ENCODE results near the gene GRIK1.

The GRIK1 gene

DNA sequence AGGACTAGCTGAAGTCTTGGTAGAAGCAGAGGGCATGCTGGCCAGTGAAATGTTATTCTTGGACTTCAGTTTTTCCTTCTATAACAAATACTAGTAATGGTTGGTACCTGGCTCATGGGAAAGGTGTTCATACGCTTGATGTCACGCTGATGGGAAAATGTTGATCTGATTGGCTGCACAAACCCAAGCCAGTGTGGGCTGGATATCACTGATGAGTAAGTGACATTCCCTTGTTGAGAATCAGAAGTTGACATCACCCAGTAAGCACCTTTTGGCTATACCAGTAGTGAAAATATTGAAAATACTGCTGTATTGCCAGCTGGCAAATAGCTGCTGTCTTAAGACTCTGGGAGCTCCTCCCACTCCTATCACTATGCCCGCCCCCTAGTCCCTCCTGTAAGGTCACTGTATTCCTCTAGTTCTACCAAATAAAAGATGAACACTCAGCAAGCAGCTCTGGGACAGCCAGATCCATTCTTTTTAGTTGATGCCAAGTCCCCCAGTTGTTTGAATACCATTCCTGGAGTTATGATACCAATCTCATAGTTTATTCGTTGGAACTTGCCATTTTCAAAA is 168.2 kb downstream of the GRIK1 start:
- no peak for DNase-seq

DNA sequence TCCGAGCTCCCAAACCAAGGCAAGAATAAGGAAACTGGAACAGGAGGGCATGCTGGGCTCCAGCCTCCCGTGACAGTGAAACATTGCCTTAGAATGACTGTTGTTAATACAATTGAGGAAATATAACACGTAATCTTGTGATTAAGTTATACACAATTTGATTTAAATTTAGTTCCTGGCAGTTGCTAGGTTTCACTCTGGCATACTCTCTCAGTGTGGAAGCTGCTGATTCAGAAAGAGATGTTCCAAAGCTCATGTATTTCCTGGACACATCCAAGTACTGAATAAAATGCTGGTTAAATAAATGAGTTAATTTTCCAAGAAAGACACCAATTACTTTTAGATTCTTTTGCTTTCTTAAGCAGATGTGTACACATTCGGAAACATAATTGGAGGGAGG is 176.1 kb downstream of the GRIK1 start:
- no peak for DNase-seq

DNA sequence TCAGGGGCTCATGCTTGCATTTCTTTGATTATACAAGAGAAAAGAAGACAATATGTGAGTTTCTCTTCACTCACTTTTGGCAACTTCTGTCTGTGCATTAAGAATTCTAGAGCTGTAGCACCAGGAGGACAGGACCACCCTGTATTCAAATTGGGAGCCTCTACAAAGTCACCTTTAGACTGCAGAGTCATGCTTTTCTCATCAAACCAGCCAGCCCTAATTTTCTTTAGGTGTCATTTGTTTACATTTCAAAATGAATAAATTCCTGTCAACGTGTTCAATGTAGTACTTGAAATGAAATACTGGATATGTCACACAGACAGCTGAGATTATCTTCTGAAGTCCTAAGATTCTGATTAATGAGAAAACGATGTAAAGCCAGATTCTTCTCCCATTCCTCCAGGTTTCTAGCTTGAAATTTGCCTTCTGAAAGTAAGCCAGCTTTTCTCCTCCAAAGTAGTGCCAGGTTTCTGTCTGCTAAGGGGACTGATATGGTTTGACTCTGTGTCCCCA is 177.2 kb downstream of the GRIK1 start:
- DNase-seq, result no peak

DNA sequence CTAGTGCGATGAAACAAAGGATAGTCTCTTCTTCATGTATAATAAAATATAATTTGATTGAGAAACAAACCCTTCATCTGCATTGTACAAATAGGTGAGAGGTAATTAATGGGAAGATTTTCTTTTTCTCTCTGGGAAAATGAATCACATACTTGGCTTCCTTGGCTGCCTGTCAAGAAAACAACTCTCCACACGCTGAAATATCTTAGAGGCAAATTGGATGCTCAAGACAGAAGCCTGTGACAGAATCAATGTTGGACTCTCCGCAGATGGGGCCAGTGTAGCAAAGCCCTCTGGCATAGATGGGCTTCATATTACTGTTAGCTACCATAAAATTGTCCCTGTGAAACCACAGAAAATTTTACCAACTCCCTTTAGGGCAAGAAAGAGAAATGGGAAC is 186.6 kb downstream of the GRIK1 start:
- DNase-seq, result no peak

DNA sequence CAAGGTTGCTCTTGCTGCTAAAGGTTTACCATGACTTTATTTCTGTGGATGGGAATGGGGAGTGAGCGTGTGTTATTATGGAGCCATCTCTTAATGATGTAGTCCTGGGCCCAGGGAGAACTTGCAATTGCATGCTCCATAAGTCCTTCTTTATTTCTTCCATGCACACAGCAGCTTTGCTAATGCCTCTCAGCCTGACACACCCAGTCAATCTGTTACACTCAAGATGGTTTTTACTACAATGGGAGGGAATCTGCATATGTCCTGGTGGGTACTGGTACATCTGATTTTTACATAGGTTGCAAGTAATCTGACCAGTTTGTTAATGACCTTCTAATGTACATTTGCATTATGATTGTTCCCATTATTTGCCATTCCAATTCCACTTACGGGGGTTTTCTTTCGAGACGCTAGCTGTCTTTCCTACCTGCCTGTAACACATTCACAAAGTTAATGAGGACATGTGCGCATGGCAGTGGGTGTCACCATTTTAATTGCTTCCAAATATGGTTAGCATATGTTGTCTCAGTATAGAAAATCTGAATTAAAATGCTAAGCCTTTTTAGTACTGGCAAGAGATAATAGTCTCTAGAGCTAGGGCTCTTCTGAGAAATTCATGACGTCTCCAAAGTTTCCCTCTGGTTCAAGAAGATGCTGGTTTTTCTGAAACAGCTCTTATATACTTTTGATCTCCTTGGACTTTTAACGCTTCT is 188.2 kb downstream of the GRIK1 start:
- DNase-seq, result no peak

DNA sequence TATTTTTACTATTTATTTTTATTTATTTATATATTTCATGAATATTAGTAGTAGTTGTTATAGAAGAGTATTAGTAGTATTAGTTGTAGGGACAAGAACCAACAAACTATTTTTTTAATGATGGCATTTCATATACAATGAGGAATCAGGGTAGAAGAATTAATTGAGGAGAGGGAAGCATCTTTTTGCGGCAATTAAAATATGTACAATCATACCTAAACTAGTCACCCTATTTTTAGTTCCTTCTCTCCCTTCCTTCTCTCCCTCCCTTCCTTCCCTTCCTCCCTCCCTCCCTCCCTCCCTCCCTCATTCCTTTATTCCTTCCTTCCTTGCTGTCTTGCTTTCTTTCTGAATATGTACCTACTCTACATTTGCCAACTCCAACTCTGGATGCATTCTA is 189.8 kb downstream of the GRIK1 start:
- DNase-seq, result no peak

DNA sequence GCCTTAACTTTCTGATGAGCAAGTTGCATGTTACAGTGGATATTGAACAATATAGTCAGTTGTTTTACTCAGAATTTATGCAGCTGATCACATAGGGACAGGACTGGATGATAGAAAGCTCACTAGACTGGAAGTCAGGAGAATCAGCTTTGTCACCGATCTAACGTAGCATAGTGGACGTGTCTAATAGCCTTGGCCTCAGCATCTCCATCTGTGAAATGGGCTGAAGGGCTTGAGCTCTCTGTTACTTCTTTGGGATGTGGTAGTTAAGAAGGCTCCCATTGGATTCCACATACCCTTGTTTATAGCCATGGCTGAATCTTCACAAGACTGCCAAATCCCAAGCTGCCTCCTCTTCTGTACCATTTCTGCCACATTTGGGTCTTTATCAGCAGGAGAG is 190.6 kb downstream of the GRIK1 start:
- DNase-seq, result no peak

DNA sequence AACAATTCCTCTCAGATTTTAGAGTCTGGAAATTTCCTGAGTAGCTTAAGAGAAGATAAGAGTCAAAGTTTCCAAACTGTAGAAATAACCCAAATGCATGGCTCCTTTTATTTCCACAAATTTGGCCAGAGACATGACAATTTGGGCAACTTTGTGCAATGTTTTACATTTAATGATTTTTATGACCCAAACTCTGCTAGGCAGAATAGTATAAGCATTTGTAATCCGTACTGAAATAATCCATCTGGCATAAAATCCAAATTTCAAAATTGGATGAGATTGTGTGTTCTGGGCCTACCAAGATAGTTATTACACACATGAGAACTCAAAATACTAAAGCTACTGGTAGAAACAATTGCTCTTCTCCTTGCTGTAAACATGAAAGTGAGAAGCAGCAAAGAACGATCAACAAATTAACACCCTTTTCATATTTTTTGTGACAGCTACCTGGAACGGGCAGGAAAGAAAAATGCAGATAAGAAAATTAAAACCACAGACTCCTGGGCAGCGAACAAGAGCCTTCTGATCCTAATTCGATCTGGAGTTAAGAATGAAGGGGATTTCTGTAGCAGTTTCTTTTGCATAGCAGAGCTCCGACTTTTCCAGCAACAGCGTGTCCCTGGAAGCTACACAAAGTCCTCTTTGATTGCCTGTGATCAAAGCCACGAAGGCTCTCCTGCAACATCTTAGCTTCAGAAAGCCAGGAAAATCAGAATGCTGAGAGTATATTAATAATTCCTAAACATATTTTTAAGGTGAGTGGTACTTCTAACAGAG is 191.2 kb downstream of the GRIK1 start:
- DNase-seq, result no peak

DNA sequence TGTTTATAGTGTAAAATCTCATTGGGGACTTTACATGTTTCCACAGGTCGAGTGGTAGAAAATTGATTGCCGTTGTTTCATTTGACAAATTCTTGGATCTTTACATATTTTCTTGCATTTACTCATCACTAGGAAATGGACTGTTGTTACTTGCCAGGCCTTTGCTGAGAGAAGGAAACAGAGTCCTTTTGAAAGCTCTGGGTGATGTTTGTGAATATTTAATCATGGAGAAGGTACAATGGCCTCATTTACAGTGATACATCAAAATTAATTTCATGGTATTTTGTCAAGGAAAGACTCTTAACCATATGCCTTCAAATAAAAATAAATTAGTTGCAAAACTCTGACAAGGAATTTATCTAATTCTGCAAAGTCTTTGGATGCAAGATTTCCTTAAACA is 198.0 kb downstream of the GRIK1 start:
- DNase-seq, result no peak

DNA sequence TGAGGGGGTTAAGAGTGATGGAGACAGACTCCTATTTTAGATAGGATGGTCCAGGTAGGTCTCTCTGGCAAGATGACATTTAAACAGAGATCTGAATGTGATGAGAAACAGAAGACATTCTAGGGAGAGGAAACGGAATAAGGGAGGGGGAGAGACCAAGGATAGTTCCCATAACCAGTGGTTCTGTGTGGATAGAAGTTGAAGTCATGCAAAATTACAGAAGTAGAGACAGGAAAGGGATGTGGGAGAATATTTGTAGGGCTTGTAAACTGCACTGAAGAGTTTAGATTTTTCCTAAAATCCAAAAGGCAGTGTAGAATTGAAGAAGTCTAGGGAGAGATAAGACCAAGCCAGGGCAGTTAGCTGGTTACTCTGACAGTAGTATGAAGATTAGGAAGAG is 200.6 kb downstream of the GRIK1 start:
- DNase-seq, result no peak

DNA sequence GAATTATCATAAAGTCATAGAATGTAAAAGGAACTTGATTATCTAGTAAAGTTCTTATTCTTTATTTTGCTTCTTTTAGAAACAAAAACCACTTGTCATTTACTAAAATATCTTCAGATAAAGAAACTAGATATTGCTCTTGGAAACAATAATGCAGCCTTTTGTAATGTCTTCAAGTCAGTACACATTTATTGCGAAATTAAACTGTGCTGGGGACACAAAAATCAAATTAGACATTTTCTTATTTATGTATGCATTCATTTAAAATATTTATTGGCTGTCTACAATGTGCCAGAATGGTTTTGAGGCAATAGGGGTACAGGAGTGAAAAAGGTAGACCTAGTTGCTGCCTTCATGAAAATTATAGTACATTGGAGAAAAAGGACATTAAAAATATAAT is 201.1 kb downstream of the GRIK1 start:
- DNase-seq, result no peak

DNA sequence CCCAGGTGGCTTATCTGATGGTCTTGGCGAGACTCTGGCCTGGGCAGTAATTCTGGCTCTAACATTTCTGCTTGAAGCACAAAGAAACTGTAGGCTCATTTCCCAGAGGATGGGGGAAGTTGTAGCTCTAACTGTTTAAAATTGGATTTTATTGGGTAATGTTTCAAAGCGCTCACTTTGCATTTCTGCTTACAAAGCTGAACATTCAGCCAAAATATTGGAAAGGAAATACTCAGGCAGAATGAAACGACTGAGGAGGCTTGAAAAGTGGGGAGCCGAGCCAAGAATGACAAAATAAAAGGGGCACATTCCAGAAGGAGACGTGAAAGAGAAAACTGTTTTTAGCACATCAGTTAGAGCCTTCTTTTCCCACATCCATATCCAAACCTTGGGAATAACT is 202.6 kb downstream of the GRIK1 start:
- no peak for DNase-seq

DNA sequence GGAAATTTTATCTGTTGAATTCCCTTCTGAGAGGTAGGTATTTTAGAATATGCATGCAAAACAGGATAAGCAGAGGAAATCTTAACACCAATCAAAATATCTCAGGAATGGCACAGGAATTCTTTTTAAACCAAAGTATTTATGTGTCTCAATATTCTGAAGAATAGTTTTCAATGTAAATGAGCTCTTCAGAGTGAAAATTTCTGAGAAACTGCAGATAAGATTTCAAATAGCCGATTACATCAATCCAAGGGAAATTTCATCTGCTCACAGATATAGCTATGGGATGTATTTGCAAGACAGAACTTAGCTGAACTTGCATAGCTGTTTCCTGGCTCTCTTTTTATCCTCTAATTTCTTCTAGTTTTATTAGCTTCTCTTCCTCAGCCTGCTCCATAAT is 209.5 kb downstream of the GRIK1 start:
- DNase-seq, result no peak

DNA sequence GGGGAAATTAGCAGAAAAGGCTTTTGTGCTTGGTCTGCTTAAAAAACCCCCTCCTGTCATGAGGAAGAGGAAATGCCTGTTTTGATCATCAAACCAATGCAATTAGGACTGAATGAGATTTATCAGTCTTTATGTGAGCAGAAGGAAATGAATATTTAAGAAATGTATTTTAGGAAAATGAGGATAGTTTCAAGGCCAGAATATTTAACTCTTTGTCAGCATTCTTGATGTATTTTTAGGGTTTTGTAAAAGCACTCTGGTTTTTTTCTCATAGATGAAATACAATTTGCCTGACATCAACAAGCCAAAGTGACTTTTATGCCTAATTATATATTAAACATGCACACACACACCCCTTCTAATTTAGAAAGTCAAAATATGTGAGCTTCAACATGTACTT is 213.8 kb downstream of the GRIK1 start:
- no peak for DNase-seq

DNA sequence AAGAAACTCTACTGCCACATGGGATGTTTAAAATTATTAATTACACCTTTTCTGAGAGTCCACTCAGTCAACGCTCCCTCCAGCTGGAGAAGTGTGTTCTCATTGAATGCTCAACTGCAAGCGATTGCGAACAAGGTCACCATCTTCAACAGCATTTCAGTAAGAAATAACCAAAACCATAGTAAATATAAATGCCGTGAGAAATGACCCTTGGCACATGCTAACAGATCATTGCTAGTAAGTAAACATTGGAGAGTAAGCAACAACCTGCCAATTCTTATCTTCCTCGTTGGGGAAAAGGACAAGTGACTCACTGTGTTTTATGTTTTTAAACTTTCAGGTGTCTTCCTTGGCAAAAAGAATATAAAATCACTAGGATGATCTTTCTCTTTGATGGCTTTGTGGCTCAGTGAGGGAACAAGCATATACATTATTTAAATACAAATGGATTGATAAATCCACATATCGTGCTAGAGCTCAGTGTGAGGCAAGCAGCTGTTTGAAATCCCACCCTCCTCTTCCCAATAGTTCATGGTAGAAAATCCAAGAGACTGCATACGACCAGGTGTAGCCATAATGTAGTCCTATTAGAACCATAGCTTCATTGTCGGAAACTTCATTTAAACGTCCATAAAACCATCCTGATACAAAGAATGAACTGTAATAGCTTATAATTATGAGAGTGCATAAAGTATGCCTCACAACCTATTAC is 214.6 kb downstream of the GRIK1 start:
- no peak for DNase-seq

DNA sequence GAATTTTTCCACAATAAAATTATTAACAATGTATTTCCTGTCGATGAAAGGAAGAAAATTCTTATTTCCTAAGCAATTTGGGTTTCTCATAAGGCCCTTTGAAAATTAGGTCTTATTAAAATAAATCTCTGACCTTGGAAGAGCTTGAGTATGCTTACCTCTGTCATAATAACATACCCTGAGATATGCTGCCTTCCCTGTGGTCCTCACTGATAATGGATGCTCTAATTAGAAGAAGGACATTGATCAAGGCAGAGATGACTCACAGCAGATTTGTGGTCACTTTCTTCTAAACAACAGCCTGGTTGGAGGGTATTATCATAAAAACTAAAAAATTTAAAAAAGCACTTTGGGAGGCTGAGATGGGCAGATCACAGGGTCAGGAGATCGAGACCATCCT is 217.8 kb downstream of the GRIK1 start:
- DNase-seq, result no peak

DNA sequence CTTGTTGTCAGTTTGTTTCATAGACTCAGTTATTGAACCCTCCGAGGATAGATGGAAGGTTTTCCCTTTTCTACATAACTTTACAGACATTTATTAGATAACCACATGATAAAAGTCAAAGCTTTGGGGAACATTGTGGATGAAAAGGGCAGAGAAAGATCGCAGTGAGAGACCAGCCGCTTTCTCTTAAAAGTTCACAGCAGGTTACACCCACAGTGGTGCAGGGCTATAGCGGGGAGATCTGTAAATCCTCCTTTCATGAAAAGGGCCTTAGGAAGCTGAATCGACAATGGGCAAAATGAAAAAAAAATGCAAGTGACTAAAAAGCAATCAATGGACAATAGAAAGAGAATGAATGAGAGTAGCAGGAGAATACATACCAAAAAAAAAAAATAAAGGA is 218.6 kb downstream of the GRIK1 start:
- DNase-seq, result no peak

DNA sequence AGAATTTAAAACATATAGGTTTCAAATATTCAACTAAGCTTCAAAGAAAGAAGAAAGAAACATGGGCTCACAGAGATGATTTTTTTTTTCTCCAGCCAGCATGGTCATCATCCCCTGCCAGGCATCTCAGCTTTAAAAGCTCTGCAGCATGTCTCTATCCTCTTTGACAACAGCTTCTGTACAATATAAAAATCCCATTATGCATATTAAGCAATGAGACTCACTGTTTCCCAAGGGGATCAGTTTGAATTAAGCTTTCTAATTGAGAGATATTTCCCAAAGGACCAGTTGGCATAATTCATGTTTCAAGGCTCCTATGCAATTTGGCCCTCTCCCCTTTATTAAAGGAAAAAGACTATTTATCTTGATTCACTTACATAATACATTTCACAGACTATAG is 220.3 kb downstream of the GRIK1 start:
- no peak for DNase-seq

DNA sequence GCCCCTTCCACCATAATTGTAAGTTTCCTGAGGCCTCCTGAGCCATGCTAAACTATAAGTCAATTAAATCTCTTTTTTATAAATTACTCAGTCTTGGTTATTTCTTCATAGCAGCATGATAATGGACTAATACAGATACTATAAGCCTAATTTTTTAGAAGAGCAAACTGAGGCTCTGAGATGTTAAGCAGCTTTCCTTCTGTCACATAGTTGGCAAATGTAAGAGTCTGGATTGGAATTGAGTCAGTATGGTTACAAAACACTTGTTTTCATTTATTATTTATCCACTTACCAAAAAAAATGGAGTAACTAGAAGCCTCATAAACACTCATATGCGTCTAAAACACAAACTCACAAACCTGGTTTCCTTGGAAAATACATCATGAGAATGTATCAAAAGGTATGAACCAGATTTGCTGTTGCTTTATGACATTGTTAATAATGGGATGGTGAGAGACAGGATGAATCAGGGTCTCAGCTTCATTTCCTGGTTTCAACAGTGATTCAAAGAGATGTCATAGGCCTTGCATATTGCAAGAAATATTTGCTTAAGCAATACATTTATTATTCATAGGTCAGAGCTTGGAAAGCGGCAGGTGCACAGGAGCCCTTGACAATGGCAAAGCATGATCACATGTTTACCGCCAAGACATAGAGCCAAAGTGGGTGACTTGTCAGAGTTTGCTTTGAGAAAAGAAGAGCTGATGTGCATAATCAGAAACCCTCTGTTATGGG is 221.5 kb downstream of the GRIK1 start:
- no peak for DNase-seq

DNA sequence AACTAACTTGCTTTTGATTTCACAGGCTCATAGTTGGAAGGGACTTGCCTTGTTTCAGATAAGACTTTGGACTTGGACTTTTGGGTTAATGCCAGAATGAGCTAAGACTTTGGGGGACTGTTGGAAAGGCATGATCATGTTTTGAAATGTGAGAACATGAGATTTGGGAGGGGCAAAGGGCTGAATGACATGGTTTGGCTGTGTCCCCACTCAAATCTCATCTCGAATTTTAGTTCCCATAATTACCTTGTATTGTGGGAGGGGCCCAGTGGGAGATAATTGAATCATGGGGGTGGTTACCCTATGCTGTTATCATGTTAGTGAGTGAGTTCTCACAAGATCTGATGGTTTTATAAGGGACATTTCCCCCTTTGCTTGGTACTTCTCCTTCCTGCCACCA is 222.1 kb downstream of the GRIK1 start:
- no peak for DNase-seq

DNA sequence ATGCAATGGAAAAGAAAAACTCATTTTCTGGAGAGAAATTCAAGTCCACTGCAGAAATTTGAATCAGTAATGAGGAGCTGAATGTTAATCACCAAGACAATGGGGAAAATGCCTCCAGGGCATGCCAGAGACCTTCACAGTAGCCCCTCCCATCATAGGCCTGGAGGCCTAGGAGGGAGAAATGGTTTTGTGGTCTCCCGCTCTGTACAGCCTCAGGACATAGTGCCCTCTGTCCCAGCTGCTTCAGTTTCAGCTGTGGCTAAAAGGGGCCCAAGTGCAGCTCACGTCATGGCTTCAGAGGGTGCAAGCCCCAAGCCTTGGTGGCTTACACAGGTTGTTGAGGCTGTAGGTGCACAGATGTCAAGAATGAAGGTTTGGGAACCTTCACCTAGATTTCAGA is 223.0 kb downstream of the GRIK1 start:
- no peak for DNase-seq

DNA sequence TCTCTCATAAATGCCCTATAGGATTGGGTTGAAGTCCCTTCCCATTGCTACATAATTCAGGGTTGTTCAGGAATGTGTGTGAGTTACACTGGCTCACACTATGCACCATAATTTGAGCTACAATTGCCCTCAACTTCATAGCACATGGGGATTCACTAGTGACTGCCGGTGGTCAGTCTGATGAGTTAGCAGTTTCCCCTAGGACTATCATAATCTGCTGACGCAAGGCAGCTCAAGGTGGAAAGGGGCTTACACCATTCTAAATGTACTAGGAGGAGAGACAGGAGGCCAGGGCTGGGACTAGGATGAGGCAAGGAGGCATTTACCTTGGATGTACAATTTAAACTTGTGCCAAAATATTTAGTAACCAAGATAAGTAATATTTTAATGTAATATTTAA is 224.7 kb downstream of the GRIK1 start:
- DNase-seq, result no peak

DNA sequence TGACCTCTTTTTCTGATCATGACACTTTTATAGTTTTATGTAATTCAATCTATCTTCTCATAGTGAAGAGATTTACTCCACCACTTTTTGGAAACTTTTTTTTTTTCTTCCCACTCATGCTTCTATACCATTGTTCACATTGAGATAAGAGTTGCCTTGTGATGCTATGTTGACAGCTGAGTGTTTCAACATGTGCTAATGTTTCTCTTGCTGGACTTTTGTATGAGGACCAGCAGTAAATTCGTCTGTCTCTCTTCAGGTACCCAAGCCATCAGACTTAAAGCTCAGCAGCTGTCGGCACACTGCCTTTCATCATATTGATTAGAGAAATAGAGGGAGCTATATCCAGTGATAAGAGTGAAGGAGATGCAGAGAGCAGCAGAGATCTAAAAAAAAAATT is 227.0 kb downstream of the GRIK1 start:
- no peak for DNase-seq
